Immature natural killer cell (primary cell): Measurements from ENCODE around the gene HLA-DQB2. TPM values are rescaled to one million over a fixed set of nuclear protein-coding genes. Genes with fewer than 3 reads are reported as not detected.
"Not testable (repeated sequence)": the region's sequence is repeated elsewhere in the genome, so short reads cannot be mapped to it uniquely, and the experiment has no call there.

Source experiments
- DNase-seq, 3 donors: peaks; one replicate each; pipeline ENCODE4 v3.0.0; 2022; ENCODE audit warnings: mixed read lengths in 1 of 3
- H3K27ac Mint-ChIP-seq, 6 donors: one replicate each; pipeline ENCODE4 v1.8.0; 2020; ENCODE audit warnings: mixed read lengths in 6 of 6, mild to moderate bottlenecking in 5 of 6, inconsistent platforms in 4 of 6, moderate library complexity in 3 of 6
- H3K27me3 Mint-ChIP-seq, 3 donors: one replicate each; pipeline ENCODE4 v1.8.0; 2020 to 2021; ENCODE audit warnings: low read depth in 3 of 3, mild to moderate bottlenecking in 3 of 3, mixed read lengths in 3 of 3, moderate library complexity in 3 of 3, inconsistent platforms in 1 of 3
- H3K36me3 Mint-ChIP-seq, 3 donors: one replicate each; pipeline ENCODE4 v1.8.0; 2020; ENCODE audit warnings: mixed read lengths in 3 of 3, inconsistent platforms in 2 of 3, mild to moderate bottlenecking in 2 of 3
- H3K4me1 Mint-ChIP-seq, 2 donors: one replicate each; pipeline ENCODE4 v1.8.0; 2020; ENCODE audit warnings: inconsistent platforms in 2 of 2, mild to moderate bottlenecking in 2 of 2, mixed read lengths in 2 of 2, moderate library complexity in 1 of 2
- H3K4me3 Mint-ChIP-seq, 5 donors: one replicate each; pipeline ENCODE4 v1.8.0; 2020; ENCODE audit warnings: mild to moderate bottlenecking in 5 of 5, mixed read lengths in 5 of 5, inconsistent platforms in 3 of 5, moderate library complexity in 3 of 5
- H3K9me3 Mint-ChIP-seq, 6 donors: one replicate each; pipeline ENCODE4 v1.8.0; 2020; ENCODE audit warnings: mild to moderate bottlenecking in 6 of 6, mixed read lengths in 6 of 6, inconsistent platforms in 4 of 6, moderate library complexity in 3 of 6
- polyA plus RNA-seq, 3 donors: library from polyadenylated mRNA; unstranded; fragments of 300-500 nt; fragmentation: Illumina TruSeq; gene quantifications; one replicate each; pipeline ENCODE4 v1.2.3, GENCODE V29; 2021

Gene HLA-DQB2
- polyA plus RNA-seq, 3 donors from 2014 or later = 1.9 to 3.8 (median 2.9) TPM

- Mint-ChIP-seq H3K36me3 (peaks cover 0 to 5% (median 0%) of the 10 kb centered on the region in 3 donors), H3K9me3 (peaks cover 0 to 7% (median 0%) of the 10 kb centered on the region in 6 donors), H3K27ac (no peak overlapping the region), H3K4me3 (no peak overlapping the region), H3K4me1 (no peaks in the 10 kb centered on the region), H3K27me3 (peaks cover 3 to 9% (median 4%) of the 10 kb centered on the region in 3 donors)
- no peak for DNase-seq
Measured at GRCh38 chr6:32779036-32779435, 15.7 kb upstream of the HLA-DQB2 start.

DNA sequence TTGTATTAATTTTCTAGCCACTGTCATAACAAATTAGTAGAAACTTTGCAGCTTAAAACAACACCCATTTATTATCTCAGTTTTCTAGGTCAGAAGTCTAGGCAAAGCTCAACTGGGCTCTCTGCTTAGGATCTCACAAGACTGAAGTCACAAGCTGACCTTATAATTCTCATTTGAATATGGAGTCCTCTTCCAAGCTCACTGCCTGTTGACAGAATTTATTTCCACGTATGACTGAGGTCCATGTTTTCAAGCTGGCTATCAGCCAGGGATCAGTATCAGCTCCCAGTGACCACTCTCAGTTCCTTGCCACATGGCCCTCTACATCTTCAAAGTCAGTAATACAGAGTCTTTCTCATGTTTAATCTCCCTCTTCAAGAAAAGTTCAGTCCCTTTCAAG lies 11.7 kb upstream of the HLA-DQB2 start:
- peaks cover 0 to 8% of the 10 kb centered on the region in 2 donors for H3K4me1 Mint-ChIP-seq
- no peaks in the 10 kb centered on the region for H3K36me3 Mint-ChIP-seq
- H3K4me3 Mint-ChIP-seq = no peak overlapping the region
- peaks cover 8 to 11% (median 11%) of the 10 kb centered on the region in 3 donors for H3K27me3 Mint-ChIP-seq
- no peak for DNase-seq
- no peaks in the 10 kb centered on the region for H3K9me3 Mint-ChIP-seq
- no peak overlapping the region for H3K27ac Mint-ChIP-seq

DNA sequence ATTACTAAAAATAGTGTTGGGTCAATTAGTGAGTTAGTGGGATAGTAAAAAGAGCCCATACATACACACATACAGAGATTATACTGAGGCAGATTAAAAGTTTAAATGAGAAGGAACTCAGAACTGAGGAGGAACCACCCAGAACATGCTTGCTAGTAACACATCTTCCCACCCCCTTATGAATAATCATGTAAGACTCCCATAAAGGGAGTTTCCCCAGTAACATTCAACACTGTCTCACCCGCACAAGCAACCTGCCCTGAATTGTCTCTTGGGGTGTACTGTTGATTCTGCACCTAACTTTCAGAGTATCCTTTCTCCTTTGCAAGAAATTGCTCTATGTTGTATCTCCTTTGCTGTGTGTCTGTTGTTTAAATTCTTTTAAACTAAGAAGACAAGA lies 11.1 kb upstream of the HLA-DQB2 start:
- DNase-seq = no peak
- Mint-ChIP-seq H3K9me3 (no peaks in the 10 kb centered on the region), H3K36me3 (no peaks in the 10 kb centered on the region), H3K27ac (no peak overlapping the region), H3K27me3 (peaks cover 8 to 14% (median 10%) of the 10 kb centered on the region in 3 donors), H3K4me3 (no peak overlapping the region), H3K4me1 (peaks cover 0 to 8% of the 10 kb centered on the region in 2 donors)

- Mint-ChIP-seq H3K9me3 (no peaks in the 10 kb centered on the region), H3K36me3 (no peaks in the 10 kb centered on the region), H3K27ac (no peak overlapping the region), H3K27me3 (peaks cover 5 to 15% (median 14%) of the 10 kb centered on the region in 3 donors), H3K4me1 (peaks cover 0 to 8% of the 10 kb centered on the region in 2 donors), H3K4me3 (no peak overlapping the region)
- no peak for DNase-seq
Measured at GRCh38 chr6:32772656-32773055, 9.3 kb upstream of the HLA-DQB2 start.

- no peak overlapping the region for H3K4me3 Mint-ChIP-seq
- no peaks in the 10 kb centered on the region for H3K36me3 Mint-ChIP-seq
- H3K27ac Mint-ChIP-seq = no peak overlapping the region
- H3K4me1 Mint-ChIP-seq = peaks cover 0 to 6% of the 10 kb centered on the region in 2 donors
- peaks cover 10 to 24% (median 10%) of the 10 kb centered on the region in 3 donors for H3K27me3 Mint-ChIP-seq
- DNase-seq = no peak
- H3K9me3 Mint-ChIP-seq = no peaks in the 10 kb centered on the region
Measured at GRCh38 chr6:32764048-32764447, 716 bp upstream of the HLA-DQB2 start.

DNA sequence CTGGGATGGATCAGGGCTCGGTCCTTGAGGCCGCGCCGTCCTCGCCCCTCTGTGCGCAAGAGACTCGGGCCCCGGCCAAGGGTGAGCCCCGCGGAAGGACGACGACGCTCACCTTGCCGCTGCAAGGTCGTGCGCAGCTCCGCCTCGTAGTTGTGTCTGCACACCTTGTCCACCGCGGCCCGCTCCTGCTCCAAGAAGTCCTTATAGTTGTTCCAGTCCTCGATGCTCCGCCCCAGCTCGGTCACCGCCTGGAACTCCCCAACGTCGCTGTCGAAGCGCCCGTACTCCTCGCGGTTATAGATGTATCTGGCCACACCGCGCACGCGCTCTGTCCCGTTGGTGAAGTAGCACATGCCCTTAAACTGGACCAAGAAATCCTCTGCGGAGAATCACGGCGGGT lies 1.8 kb downstream of the HLA-DQB2 start:
- Mint-ChIP-seq H3K27me3 (peaks cover 3 to 18% (median 14%) of the 10 kb centered on the region in 3 donors), H3K27ac (no peak overlapping the region), H3K4me3 (peak overlapping the region in 1 of 5 donors; percentile 25), H3K4me1 (peaks cover 0 to 6% of the 10 kb centered on the region in 2 donors), H3K36me3 (no peaks in the 10 kb centered on the region), H3K9me3 (no peaks in the 10 kb centered on the region)
- no peak for DNase-seq

DNA sequence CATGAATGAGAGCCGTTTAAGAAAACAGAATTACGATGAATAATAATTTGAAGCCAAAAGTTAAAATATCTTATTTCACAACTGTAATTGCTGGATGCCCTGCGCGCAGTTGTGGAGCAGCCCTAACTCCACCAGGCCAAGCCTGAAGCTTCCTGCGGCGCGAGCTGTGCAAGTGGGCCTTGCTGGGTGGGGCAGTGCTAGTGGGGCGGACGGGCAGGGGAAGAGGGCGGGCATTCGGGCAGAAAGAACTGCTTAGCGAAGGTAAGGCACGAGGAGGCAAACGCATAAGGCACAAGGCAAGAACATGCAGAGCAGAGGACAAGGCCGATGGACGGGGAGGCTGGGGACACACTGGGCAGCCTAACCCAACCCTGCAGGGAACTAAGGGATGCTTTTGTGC lies 2.3 kb downstream of the HLA-DQB2 start:
- H3K4me1 Mint-ChIP-seq = peaks cover 0 to 6% of the 10 kb centered on the region in 2 donors
- H3K27ac Mint-ChIP-seq = no peak overlapping the region
- no peaks in the 10 kb centered on the region for H3K9me3 Mint-ChIP-seq
- no peak for DNase-seq
- H3K36me3 Mint-ChIP-seq = no peaks in the 10 kb centered on the region
- H3K4me3 Mint-ChIP-seq = peak overlapping the region in 2 of 5 donors; percentile 2 to 15
- H3K27me3 Mint-ChIP-seq = peaks cover 3 to 18% (median 14%) of the 10 kb centered on the region in 3 donors

DNA sequence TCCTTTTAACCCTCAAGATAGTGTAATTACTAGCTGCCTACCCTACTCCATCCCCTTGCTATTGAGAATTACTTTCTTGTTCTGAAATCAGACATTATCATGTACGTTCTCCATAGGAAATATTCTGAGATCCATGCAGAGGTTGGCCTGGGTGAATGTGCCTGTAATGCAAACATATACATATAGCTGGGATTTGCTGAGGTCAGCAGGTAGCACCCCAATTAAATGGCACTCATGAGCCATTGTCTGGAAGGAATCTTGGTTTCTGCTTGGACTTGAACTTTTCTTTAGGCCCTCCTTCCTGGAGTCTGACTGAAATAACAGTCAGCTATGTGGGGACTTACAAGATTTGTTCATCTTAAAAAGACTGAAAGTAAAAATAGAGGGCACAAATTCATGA lies 3.7 kb downstream of the HLA-DQB2 start:
- Mint-ChIP-seq H3K36me3 (no peaks in the 10 kb centered on the region), H3K9me3 (no peaks in the 10 kb centered on the region), H3K27ac (no peak overlapping the region), H3K4me3 (no peak overlapping the region), H3K4me1 (peaks cover 0 to 6% of the 10 kb centered on the region in 2 donors), H3K27me3 (peaks cover 3 to 25% (median 18%) of the 10 kb centered on the region in 3 donors)
- DNase-seq = no peak

DNA sequence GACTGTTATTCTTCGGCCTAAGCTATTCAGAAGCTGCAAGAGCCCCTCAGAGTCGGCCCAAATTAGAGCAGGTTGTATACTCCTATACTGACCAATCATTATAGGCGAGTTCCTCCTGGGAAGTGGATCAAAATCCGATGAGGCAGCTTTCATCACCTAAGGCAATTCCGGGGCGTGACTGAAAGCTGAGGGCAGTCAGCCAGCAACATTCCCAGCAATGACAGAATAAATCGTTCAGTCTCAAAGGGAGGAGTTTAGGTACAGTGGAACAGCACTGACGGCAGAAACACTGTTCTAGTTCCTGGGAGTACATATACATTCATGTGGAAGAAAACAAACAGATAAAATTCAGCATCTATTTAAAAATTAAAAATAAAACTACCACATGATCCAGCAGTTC lies 10.8 kb downstream of the HLA-DQB2 start:
- H3K36me3 Mint-ChIP-seq = no peaks in the 10 kb centered on the region
- H3K27ac Mint-ChIP-seq = no peak overlapping the region
- H3K4me1 Mint-ChIP-seq = no peaks in the 10 kb centered on the region
- H3K4me3 Mint-ChIP-seq = no peak overlapping the region
- H3K9me3 Mint-ChIP-seq = no peaks in the 10 kb centered on the region
- H3K27me3 Mint-ChIP-seq = peaks cover 5 to 25% (median 7%) of the 10 kb centered on the region in 3 donors
- no peak for DNase-seq

DNA sequence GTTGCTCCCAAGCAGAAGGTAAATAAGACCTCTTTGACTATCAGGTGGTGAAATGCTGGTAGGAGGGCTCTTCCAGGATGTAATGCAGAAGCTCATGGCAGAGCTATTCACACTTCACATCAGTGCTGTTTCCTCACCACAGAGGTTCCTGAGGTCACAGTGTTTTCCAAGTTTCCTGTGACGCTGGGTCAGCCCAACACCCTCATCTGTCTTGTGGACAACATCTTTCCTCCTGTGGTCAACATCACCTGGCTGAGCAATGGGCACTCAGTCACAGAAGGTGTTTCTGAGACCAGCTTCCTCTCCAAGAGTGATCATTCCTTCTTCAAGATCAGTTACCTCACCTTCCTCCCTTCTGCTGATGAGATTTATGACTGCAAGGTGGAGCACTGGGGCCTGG lies 17.7 kb downstream of the HLA-DQB2 start:
- not testable (repeated sequence) for H3K27me3 Mint-ChIP-seq, H3K9me3 Mint-ChIP-seq, H3K4me3 Mint-ChIP-seq, H3K36me3 Mint-ChIP-seq
- Mint-ChIP-seq H3K27ac (peak overlapping the region in 1 of 6 donors; percentile 10), H3K4me1 (peaks cover 12 to 15% of the 10 kb centered on the region in 2 donors)
- peak; percentile 28 to 35 (median 30) for DNase-seq

DNA sequence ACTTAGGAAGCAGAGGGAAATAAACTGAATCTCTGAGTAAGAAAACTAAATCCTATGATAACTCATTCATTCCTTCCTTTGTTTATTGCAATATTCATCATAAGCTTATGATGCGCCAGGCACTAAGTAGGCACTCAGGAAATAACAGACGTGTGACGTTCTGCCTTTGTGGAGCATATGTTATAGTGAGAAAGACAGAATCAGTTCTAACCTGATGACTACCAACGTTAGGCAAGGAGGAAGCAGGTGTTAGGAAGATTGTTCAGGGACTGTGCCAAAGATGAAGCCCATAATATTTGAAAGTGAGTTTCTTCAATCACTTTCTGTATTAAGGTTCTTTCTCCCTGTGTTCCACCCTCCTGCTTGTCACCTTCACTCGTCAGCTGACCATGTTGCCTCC lies 18.6 kb downstream of the HLA-DQB2 start:
- no peak overlapping the region for H3K27ac Mint-ChIP-seq
- no peak overlapping the region for H3K4me3 Mint-ChIP-seq
- H3K27me3 Mint-ChIP-seq = peaks cover 3 to 9% (median 5%) of the 10 kb centered on the region in 3 donors
- H3K36me3 Mint-ChIP-seq = no peaks in the 10 kb centered on the region
- no peak for DNase-seq
- H3K9me3 Mint-ChIP-seq = no peaks in the 10 kb centered on the region
- peaks cover 12 to 15% of the 10 kb centered on the region in 2 donors for H3K4me1 Mint-ChIP-seq

GRCh38 chr6:32742374-32742773 lies 21.0 kb downstream of the HLA-DQB2 start:
- Mint-ChIP-seq H3K9me3 (no peaks in the 10 kb centered on the region), H3K36me3 (no peaks in the 10 kb centered on the region), H3K4me3 (no peak overlapping the region), H3K27ac (no peak overlapping the region), H3K27me3 (peaks cover 2 to 14% (median 8%) of the 10 kb centered on the region in 3 donors), H3K4me1 (peaks cover 12 to 15% of the 10 kb centered on the region in 2 donors)
- DNase-seq = no peak

GRCh38 chr6:32741031-32741960 lies 22.0 kb downstream of the HLA-DQB2 start, which contains the start of gene HLA-DQA2:
Gene HLA-DQA2 (plus strand): TSS chr6:32741391. CDS start chr6:32741444, 53 bp downstream.
- H3K4me3 Mint-ChIP-seq = peak within 1 kb of the TSS in 1 of 5 donors; percentile 32
- no peak within 1 kb of the TSS for H3K27ac Mint-ChIP-seq
- H3K36me3 Mint-ChIP-seq = no peaks in the 10 kb centered on the region
- peaks cover 10 to 15% of the 10 kb centered on the region in 2 donors for H3K4me1 Mint-ChIP-seq
- H3K9me3 Mint-ChIP-seq = no peaks in the 10 kb centered on the region
- H3K27me3 Mint-ChIP-seq = peaks cover 2 to 17% (median 4%) of the 10 kb centered on the region in 3 donors
- DNase-seq = no peak

DNA sequence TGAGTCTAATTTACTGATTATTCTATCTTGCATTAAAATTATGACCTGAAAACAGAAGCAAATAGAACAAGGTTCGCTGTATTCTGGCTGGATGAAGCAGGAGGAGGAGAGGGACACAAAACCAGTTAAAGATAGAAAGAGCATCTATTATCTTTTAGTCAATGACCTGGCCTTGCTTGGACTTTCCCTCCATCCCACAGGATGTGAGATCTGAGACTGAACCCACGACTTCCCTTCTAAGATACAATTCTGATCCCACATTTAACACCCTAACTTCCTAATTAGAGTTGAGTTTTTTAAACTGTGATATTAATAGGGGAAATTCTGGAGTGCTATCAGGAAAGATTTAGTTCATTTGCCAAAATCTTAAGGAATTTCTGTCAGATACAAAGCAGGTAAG lies 25.2 kb downstream of the HLA-DQB2 start:
- Mint-ChIP-seq H3K27me3 (peaks cover 2 to 20% (median 6%) of the 10 kb centered on the region in 3 donors), H3K4me1 (no peaks in the 10 kb centered on the region), H3K9me3 (no peaks in the 10 kb centered on the region), H3K36me3 (no peaks in the 10 kb centered on the region), H3K27ac (no peak overlapping the region), H3K4me3 (no peak overlapping the region)
- no peak for DNase-seq
